Suprapubic skin (tissue), 4 donors: ENCODE measurements around the gene HAL. TPM values are rescaled to one million over a fixed set of nuclear protein-coding genes. Genes with fewer than 3 reads are reported as not detected.

ENCODE experiments used
- DNase-seq, 2 donors: peaks; one replicate each; pipeline ENCODE4 v3.0.0-alpha.2; 2019; ENCODE audit warnings: low spot score in 2 of 2
- H3K27ac ChIP-seq: fragments of 200-600 bp; sonication (generic); one replicate; pipeline ENCODE4 v1.5.1; 2019
- H3K27me3 ChIP-seq: fragments of 200-600 bp; sonication (generic); one replicate; pipeline ENCODE4 v1.5.1; 2019
- H3K36me3 ChIP-seq: fragments of 200-600 bp; sonication (generic); one replicate; pipeline ENCODE4 v1.5.1; 2019
- H3K4me1 ChIP-seq: fragments of 200-600 bp; sonication (generic); one replicate; pipeline ENCODE4 v1.5.1; 2019
- H3K4me3 ChIP-seq: fragments of 200-600 bp; sonication (generic); one replicate; pipeline ENCODE4 v1.5.1; 2019; ENCODE audit warnings: mild to moderate bottlenecking
- H3K9me3 ChIP-seq: fragments of 200-600 bp; sonication (generic); one replicate; pipeline ENCODE4 v1.5.1; 2019
- CTCF ChIP-seq, 2 donors: fragments of 200-600 bp in 1 of 2; fragments of 450-650 bp in 1 of 2; sonication (generic) in 1 of 2; IDR thresholded peaks; one replicate each; pipeline ENCODE4 v1.5.1; 2016 to 2019; ENCODE audit warnings: antibody characterized with exemption in 2 of 2, mild to moderate bottlenecking in 1 of 2, moderate library complexity in 1 of 2
- EP300 ChIP-seq: sonication (generic); formaldehyde crosslinking; IDR thresholded peaks from one replicate; pipeline ENCODE4 v1.6.1; 2017; ENCODE audit warnings: antibody characterized with exemption
- POLR2A ChIP-seq, 2 donors: fragments of 450-650 bp; IDR thresholded peaks; one replicate each; pipeline ENCODE4 v1.6.1; 2017; ENCODE audit warnings: antibody characterized with exemption in 2 of 2, mild to moderate bottlenecking in 2 of 2, moderate library complexity in 2 of 2
- POLR2AphosphoS5 ChIP-seq, 3 donors: sonication (generic); formaldehyde crosslinking; IDR thresholded peaks; one replicate each; pipeline ENCODE4 v1.6.1; 2017; ENCODE audit warnings: antibody characterized with exemption in 3 of 3
- WGBS: methylation state at CpG from one replicate; pipeline ENCODE4 v1.1.5; 2018; 5-methylcytosine and 5-hydroxymethylcytosine counted together
- total RNA-seq, 4 donors: library from RNA; depleted of rRNA; stranded (reverse); fragments of >200 nt; gene quantifications; one replicate each; pipeline ENCODE4 v1.1.0, GENCODE V29; 2016

HAL gene
- total RNA-seq, 4 donors from 2014 or later = 52.1 to 216 (median 133) TPM

GRCh38 chr12:95942524-95943329, 53.4 kb downstream of the HAL start, which contains the start of gene CCDC38:
CCDC38 (minus strand) TSS chr12:95942614; CDS start chr12:95936509, 6,105 bp downstream.
- Histone ChIP-seq H3K9me3 (no peaks in the 10 kb centered on the region), H3K27me3 (no peaks in the 10 kb centered on the region), H3K4me1 (peaks cover 13% of the 10 kb centered on the region), H3K4me3 (peak within 1 kb of the TSS; percentile 92), H3K27ac (peak within 1 kb of the TSS; percentile 86), H3K36me3 (no peaks in the 10 kb centered on the region)
- TF ChIP-seq POLR2A (IDR thresholded peaks at IDR 0.05) (no peak), EP300 (no peak), CTCF (IDR thresholded peaks at IDR 0.05) (no peak), POLR2AphosphoS5 (IDR thresholded peaks at IDR 0.05) (no peak)
- peak; percentile 88 to 89 for DNase-seq
- WGBS = under 1% methylated on average over 28 of the region's 51 CpGs

GRCh38 chr12:95942101-95942523, 54.0 kb downstream of the HAL start:
- WGBS = 12% methylated on average over 13 of the region's 13 CpGs
- Histone ChIP-seq H3K4me3 (peak overlapping the region; percentile 92), H3K27me3 (no peaks in the 10 kb centered on the region), H3K36me3 (no peaks in the 10 kb centered on the region), H3K27ac (peak overlapping the region; percentile 86), H3K4me1 (peaks cover 13% of the 10 kb centered on the region), H3K9me3 (no peaks in the 10 kb centered on the region)
- no peak for DNase-seq
- TF ChIP-seq POLR2AphosphoS5 (IDR thresholded peaks at IDR 0.05) (no peak), POLR2A (IDR thresholded peaks at IDR 0.05) (no peak), EP300 (no peak), CTCF (IDR thresholded peaks at IDR 0.05) (no peak)

GRCh38 chr12:95940514-95940913, 55.6 kb downstream of the HAL start:
- no peak for DNase-seq
- Histone ChIP-seq H3K36me3 (no peaks in the 10 kb centered on the region), H3K27me3 (no peaks in the 10 kb centered on the region), H3K4me3 (no peak overlapping the region), H3K4me1 (peaks cover 13% of the 10 kb centered on the region), H3K27ac (no peak overlapping the region), H3K9me3 (no peaks in the 10 kb centered on the region)
- WGBS = 84% methylated on average over 6 of the region's 6 CpGs
- TF ChIP-seq POLR2AphosphoS5 (IDR thresholded peaks at IDR 0.05) (no peak), CTCF (IDR thresholded peaks at IDR 0.05) (no peak), POLR2A (IDR thresholded peaks at IDR 0.05) (no peak), EP300 (no peak)

Other genes starting within 250 kb of the HAL start
- gene NTN4, start 205.6 kb downstream of the HAL start, total RNA-seq = 10 to 100 TPM in 3 of 4 donors, 1 to 10 TPM in 1; 7.2 to 18.7 (median 13.0) TPM
- 10 to 100 TPM in 1 of 4 donors, 1 to 10 TPM in 3; 3.7 to 10.1 (median 7.6) TPM for gene SNRPF, start 137.4 kb downstream of the HAL start, total RNA-seq
- under 1 TPM in 1 of 4 donors, not detected in 3; 0.29 TPM for gene CCDC38, start 53.7 kb downstream of the HAL start, total RNA-seq
- gene AMDHD1, start 53.0 kb downstream of the HAL start, total RNA-seq = 1 to 10 TPM in 2 of 4 donors, under 1 TPM in 2; 0.73 to 1.8 (median 1.2) TPM
- gene LTA4H, start 39.2 kb upstream of the HAL start, total RNA-seq = 10 to 100 TPM; 61.8 to 89.7 (median 80.1) TPM
- 10 to 100 TPM in 3 of 4 donors, 1 to 10 TPM in 1; 10.0 to 13.5 (median 11.0) TPM for gene ELK3, start 198.0 kb upstream of the HAL start, total RNA-seq